Measurements from ENCODE around the gene NKD1.

NKD1 gene

GRCh38 chr16:50638816-50639670, 90.8 kb downstream of the NKD1 start:
- Histone ChIP-seq H3K9ac (ENCODE audit: low read length) (no peak overlapping the region), H3K9me2 (replicated peaks; ENCODE audit: insufficient read depth, low read length) (no peaks in the 10 kb centered on the region), H3K4me3 (ENCODE audit: low read length) (no peak overlapping the region), H3K9me3 (replicated peaks; ENCODE audit: insufficient read depth, low read length) (no peaks in the 10 kb centered on the region), H3F3A (ENCODE audit: insufficient read depth, low read length) (no peaks in the 10 kb centered on the region), H3K4me1 (ENCODE audit: low read length) (no peaks in the 10 kb centered on the region), H4K20me1 (ENCODE audit: insufficient read depth, low read length) (no peaks in the 10 kb centered on the region), H3K27ac (ENCODE audit: low read length) (no peak overlapping the region), H3K27me3 (replicated peaks; ENCODE audit: insufficient read depth, low read length) (no peaks in the 10 kb centered on the region), H2AFZ (ENCODE audit: low read length) (no peak overlapping the region), H3K79me2 (ENCODE audit: low read length) (no peaks in the 10 kb centered on the region), H3K36me3 (replicated peaks; ENCODE audit: insufficient read depth, low read length) (no peaks in the 10 kb centered on the region), H3K4me2 (ENCODE audit: low read depth, low read length) (no peak overlapping the region)
- no peak for TF ChIP-seq EZH2phosphoT487 (IDR thresholded peaks at IDR 0.05; ENCODE audit: low read length)
- no peak for TF ChIP-seq CTCF (IDR thresholded peaks at IDR 0.05; ENCODE audit: low read length)
- TF ChIP-seq EZH2 (optimal IDR thresholded peaks at IDR 0.05; ENCODE audit: low read depth, low read length) = no peak
- DNase-seq = no peak

- no peak for TF ChIP-seq EZH2 (optimal IDR thresholded peaks at IDR 0.05; ENCODE audit: low read depth, low read length)
- TF ChIP-seq EZH2phosphoT487 (IDR thresholded peaks at IDR 0.05; ENCODE audit: low read length) = no peak
These were observed 92.2 kb downstream of the NKD1 start for GRCh38 chr16:50640391-50640790.

DNA sequence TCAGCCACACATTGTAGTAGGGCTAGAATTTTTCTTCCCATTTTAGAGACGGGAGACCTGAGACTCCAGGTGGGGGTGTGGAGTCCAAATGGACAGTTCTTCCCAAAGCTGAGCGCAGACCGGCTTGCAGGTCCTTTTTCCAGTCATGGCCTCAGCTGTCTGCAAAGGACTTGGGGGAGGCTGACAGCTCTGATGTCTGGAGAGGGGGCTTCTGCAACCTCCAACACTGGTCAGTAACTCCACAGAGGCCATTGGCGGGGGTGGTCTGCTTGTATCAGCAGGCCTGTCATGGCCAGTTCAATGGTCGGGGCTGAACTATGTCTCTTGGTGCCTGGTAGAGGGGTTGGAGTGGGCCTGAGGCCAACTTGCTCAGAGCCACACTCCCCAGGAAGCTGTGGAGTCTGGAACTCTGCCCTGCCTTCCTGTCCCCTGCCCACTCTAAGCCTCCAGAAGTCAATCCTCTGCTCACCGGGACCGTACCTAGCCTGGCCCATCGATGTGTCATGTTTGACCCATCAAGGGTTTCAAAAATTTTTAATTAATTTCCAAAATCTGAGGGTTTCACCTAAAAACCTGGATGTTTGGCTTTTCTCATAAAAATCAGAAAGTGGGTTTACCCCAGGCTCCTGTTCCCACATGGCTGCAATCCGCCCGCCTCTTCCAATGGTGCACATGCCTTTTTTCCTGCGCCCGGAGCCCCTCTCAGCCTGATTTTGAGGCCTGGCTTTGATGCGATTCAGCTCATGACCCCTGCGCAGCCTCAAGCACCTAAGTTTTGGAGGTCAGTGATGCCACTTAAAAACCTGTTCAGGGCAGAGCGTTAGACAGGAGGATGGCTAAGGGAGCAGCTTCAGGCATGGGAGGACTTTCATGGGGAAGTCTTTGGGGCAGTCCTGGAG, 93.0 kb downstream of the NKD1 start:
- H3K27me3 ChIP-seq (replicated peaks; ENCODE audit: insufficient read depth, low read length) = no peaks in the 10 kb centered on the region
- no peak overlapping the region for H3K9ac ChIP-seq (ENCODE audit: low read length)
- no peaks in the 10 kb centered on the region for H3F3A ChIP-seq (ENCODE audit: insufficient read depth, low read length)
- H3K79me2 ChIP-seq (ENCODE audit: low read length) = no peaks in the 10 kb centered on the region
- no peaks in the 10 kb centered on the region for H3K4me1 ChIP-seq (ENCODE audit: low read length)
- H3K4me3 ChIP-seq (ENCODE audit: low read length) = no peak overlapping the region
- H3K36me3 ChIP-seq (replicated peaks; ENCODE audit: insufficient read depth, low read length) = no peaks in the 10 kb centered on the region
- H2AFZ ChIP-seq (ENCODE audit: low read length) = no peak overlapping the region
- H3K9me3 ChIP-seq (replicated peaks; ENCODE audit: insufficient read depth, low read length) = no peaks in the 10 kb centered on the region
- no peaks in the 10 kb centered on the region for H3K9me2 ChIP-seq (replicated peaks; ENCODE audit: insufficient read depth, low read length)
- H3K27ac ChIP-seq (ENCODE audit: low read length) = no peak overlapping the region
- no peak for DNase-seq
- no peak overlapping the region for H3K4me2 ChIP-seq (ENCODE audit: low read depth, low read length)
- H4K20me1 ChIP-seq (ENCODE audit: insufficient read depth, low read length) = no peaks in the 10 kb centered on the region
- TF ChIP-seq EZH2phosphoT487 (IDR thresholded peaks at IDR 0.05; ENCODE audit: low read length) (no peak), EZH2 (optimal IDR thresholded peaks at IDR 0.05; ENCODE audit: low read depth, low read length) (no peak), CTCF (IDR thresholded peaks at IDR 0.05; ENCODE audit: low read length) (no peak)

More at GRCh38 chr16:50640391-50640790, 92.2 kb downstream of the NKD1 start:
- H3K4me3 ChIP-seq (ENCODE audit: low read length) = no peak overlapping the region
- DNase-seq = no peak
- H3K9ac ChIP-seq (ENCODE audit: low read length) = no peak overlapping the region
- H3K36me3 ChIP-seq (replicated peaks; ENCODE audit: insufficient read depth, low read length) = no peaks in the 10 kb centered on the region
- no peaks in the 10 kb centered on the region for H3K27me3 ChIP-seq (replicated peaks; ENCODE audit: insufficient read depth, low read length)
- H4K20me1 ChIP-seq (ENCODE audit: insufficient read depth, low read length) = no peaks in the 10 kb centered on the region
- no peak overlapping the region for H2AFZ ChIP-seq (ENCODE audit: low read length)
- H3K79me2 ChIP-seq (ENCODE audit: low read length) = no peaks in the 10 kb centered on the region
- no peaks in the 10 kb centered on the region for H3F3A ChIP-seq (ENCODE audit: insufficient read depth, low read length)
- H3K9me2 ChIP-seq (replicated peaks; ENCODE audit: insufficient read depth, low read length) = no peaks in the 10 kb centered on the region
- no peaks in the 10 kb centered on the region for H3K4me1 ChIP-seq (ENCODE audit: low read length)
- H3K9me3 ChIP-seq (replicated peaks; ENCODE audit: insufficient read depth, low read length) = no peaks in the 10 kb centered on the region
- H3K27ac ChIP-seq (ENCODE audit: low read length) = no peak overlapping the region
- H3K4me2 ChIP-seq (ENCODE audit: low read depth, low read length) = no peak overlapping the region

All from MM.1S (cell line).